DMS 273 treated with DMSO at 0.1 percent for 48 hours (cell line): ENCODE measurements around the gene KCNH2.
"Not testable (repeated sequence)": the region's sequence is repeated elsewhere in the genome, so short reads cannot be mapped to it uniquely, and the experiment has no call there.

Experiments
- DNase-seq: peaks from one replicate; lab custom pipeline; 2025; lab: John Stamatoyannopoulos, UW

Gene KCNH2

GRCh38 chr7:150978126-150978789 is at the start of gene KCNH2:
TSS of gene KCNH2 (minus strand) at chr7:150978321. CDS start at chr7:150977913, 408 bp downstream.
- DNase-seq = peak; percentile 72

- DNase-seq = not testable (repeated sequence)
Measured at GRCh38 chr7:151027728-151028130, 49.6 kb upstream of the KCNH2 start.

GRCh38 chr7:151026771-151027727 is 48.9 kb upstream of the KCNH2 start:
- not testable (repeated sequence) for DNase-seq

GRCh38 chr7:151025924-151026671 is 48.0 kb upstream of the KCNH2 start:
- DNase-seq = no peak

GRCh38 chr7:151024435-151025056 is 46.4 kb upstream of the KCNH2 start, which contains the start of gene ATG9B:
TSS of gene ATG9B (minus strand) at chr7:151024494. CDS start at chr7:151024423, 71 bp downstream.
- no peak for DNase-seq

GRCh38 chr7:151023232-151023631 is 45.1 kb upstream of the KCNH2 start:
- DNase-seq = no peak

GRCh38 chr7:151020231-151020630 is 42.1 kb upstream of the KCNH2 start:
- DNase-seq = no peak

- no peak for DNase-seq
Measured at GRCh38 chr7:151019130-151019447, 41.0 kb upstream of the KCNH2 start.

- DNase-seq = no peak
Measured at GRCh38 chr7:151018421-151019129, 40.5 kb upstream of the KCNH2 start.

GRCh38 chr7:151017953-151018420 is 39.9 kb upstream of the KCNH2 start:
- peak; percentile 50 for DNase-seq

- DNase-seq = no peak
Measured at GRCh38 chr7:151017370-151017952, 39.3 kb upstream of the KCNH2 start.

GRCh38 chr7:151016942-151017341 is 38.8 kb upstream of the KCNH2 start:
- no peak for DNase-seq

- DNase-seq = no peak
Measured at GRCh38 chr7:151016505-151016904, 38.4 kb upstream of the KCNH2 start.

GRCh38 chr7:151015967-151016366 is 37.8 kb upstream of the KCNH2 start:
- DNase-seq = no peak

- DNase-seq = no peak
Measured at GRCh38 chr7:151014950-151015349, 36.8 kb upstream of the KCNH2 start.

- DNase-seq = no peak
Measured at GRCh38 chr7:151013733-151014497, 35.8 kb upstream of the KCNH2 start.

- DNase-seq = no peak
Measured at GRCh38 chr7:151013356-151013732, 35.2 kb upstream of the KCNH2 start.

GRCh38 chr7:151012911-151013347 is 34.8 kb upstream of the KCNH2 start:
- DNase-seq = no peak

GRCh38 chr7:151012031-151012692 is 34.0 kb upstream of the KCNH2 start:
- no peak for DNase-seq
